ENCODE data around the gene ZNF232.
"Not testable (repeated sequence)": the region's sequence is repeated elsewhere in the genome, so short reads cannot be mapped to it uniquely, and the experiment has no call there.

ZNF232 gene

DNA sequence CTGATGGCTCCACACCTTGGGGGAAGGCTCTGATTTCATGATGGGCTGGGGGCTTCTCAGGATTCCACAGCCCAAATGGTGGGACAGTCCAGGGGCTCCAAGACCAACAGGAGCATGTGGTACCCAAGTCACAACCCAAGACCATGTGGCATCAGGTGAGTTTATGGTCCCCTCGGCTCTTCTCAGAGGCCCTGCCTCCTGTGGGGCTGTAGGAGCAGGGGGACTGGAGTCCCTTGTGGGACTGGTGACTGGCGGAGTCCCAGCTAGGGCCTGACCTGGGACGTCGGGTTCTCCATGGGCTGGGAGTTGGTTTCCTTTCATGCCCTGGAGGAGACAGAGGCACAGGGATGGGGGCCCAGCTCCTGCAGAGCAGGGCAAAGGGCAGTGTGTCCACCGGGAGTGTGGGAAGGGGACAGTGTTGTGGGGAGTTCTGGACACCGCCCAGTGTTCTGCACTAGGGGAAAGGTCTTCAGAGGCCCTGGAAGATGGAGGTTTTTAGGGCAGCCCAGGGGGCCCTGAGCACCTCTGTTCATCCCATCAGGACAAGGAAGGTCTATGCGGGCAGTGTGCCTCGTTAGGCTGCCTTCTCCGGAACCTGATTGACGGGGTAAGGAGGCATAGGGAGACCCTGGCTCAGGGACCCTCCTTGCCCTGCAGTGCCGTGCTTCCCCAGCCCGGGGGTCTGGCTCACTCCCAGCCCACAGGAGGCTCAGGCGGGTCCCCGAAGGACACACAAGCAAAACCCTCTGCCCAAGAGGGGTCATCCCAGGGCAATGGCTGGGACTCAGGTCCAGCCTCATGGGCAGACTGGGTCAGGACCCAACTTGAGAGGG is 25.1 kb upstream of the ZNF232 start:
- not testable (repeated sequence) for H3K27ac ChIP-seq (ENCODE audit: poor library complexity, severe bottlenecking); DNase-seq (ENCODE audit: low spot score); H3K4me1 ChIP-seq (ENCODE audit: insufficient read depth, poor library complexity, severe bottlenecking); H3K36me3 ChIP-seq (ENCODE audit: low read depth); H3K9me3 ChIP-seq (ENCODE audit: severe bottlenecking); H3K4me3 ChIP-seq (ENCODE audit: severe bottlenecking); ATAC-seq (ENCODE audit: low read depth); H3K27me3 ChIP-seq (ENCODE audit: insufficient read depth, poor library complexity, severe bottlenecking)

DNA sequence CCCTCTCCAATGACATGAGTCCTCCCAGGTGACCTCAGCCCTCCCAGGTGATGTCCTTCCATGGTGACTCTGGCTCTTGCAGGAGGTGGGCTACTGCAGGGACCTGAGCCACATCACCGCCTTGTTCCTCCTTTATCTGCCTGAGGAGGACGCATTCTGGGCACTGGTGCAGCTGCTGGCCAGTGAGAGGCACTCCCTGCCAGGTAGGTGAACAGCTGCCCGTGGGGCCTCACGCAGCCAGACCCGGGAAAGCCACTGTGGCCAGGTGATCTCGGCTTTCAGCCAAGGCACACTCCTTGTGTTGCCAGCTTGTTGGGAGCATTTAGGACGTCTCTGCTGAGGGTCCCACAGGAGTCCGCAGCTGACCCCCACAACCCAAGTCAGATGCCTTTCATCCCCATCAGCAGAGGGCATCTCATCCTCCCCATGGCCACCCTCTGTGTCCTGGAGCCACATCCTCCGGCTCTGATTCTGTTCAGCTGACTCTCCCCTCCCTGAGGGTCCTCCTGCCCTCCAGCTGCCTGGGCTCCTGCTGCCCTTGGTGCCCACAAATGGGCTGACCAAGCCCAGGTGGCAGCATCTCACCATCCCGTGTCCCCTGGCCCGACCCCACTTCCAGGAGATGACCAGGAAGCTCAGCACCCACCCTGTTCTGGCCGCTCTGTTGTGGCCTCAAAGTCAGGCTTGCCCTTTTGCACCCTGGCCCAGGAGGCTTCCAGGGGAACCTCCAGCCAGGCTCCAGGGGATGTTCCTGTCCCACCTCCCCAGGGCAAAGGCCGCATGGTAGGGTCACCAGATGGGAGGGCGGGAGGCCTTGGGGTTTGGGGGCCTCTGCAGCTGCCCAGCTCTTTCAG is 24.3 kb upstream of the ZNF232 start:
- H3K36me3 ChIP-seq (ENCODE audit: low read depth) = no peaks in the 10 kb centered on the region
- TF ChIP-seq CTCF (IDR thresholded peaks at IDR 0.05; ENCODE audit: poor library complexity, severe bottlenecking) = no peak
- ATAC-seq (ENCODE audit: low read depth) (no peak), DNase-seq (ENCODE audit: low spot score) (no peak)
- no peaks in the 10 kb centered on the region for H3K4me1 ChIP-seq (ENCODE audit: insufficient read depth, poor library complexity, severe bottlenecking)
- H3K27me3 ChIP-seq (ENCODE audit: insufficient read depth, poor library complexity, severe bottlenecking) = no peaks in the 10 kb centered on the region
- no peak overlapping the region for H3K4me3 ChIP-seq (ENCODE audit: severe bottlenecking)
- H3K27ac ChIP-seq (ENCODE audit: poor library complexity, severe bottlenecking) = no peak overlapping the region
- H3K9me3 ChIP-seq (ENCODE audit: severe bottlenecking) = no peaks in the 10 kb centered on the region

DNA sequence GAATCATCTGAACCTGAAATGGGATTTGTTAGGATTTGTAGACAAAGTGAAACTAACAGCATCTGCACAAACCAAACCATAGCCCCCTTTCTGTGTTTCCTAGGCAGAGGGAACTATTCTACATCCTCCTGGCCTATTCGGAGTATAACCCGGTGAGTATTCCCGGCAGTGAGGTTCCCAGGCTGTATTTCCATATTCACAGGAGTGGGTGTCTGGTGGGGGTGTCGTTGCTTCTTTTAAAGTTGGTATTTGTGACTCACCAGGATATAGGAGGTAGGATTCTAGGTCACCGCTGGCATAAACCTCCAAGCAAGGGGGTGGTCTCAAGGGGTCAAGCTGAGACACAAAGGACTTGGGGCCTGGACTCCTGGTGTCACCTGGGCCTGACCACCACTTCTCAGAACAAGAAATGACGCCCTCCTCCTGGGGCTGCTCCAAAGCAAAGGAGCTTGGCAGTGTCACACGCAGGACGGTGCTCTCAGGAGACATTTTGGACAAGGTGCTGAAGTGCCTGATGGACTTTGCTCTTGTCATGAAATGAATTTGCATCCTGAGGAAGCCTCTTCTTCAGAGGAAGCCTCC is 23.5 kb upstream of the ZNF232 start:
- H3K9me3 ChIP-seq (ENCODE audit: severe bottlenecking); H3K36me3 ChIP-seq (ENCODE audit: low read depth); H3K4me3 ChIP-seq (ENCODE audit: severe bottlenecking); DNase-seq (ENCODE audit: low spot score); ATAC-seq (ENCODE audit: low read depth); H3K27me3 ChIP-seq (ENCODE audit: insufficient read depth, poor library complexity, severe bottlenecking); H3K4me1 ChIP-seq (ENCODE audit: insufficient read depth, poor library complexity, severe bottlenecking); H3K27ac ChIP-seq (ENCODE audit: poor library complexity, severe bottlenecking): not testable (repeated sequence)

DNA sequence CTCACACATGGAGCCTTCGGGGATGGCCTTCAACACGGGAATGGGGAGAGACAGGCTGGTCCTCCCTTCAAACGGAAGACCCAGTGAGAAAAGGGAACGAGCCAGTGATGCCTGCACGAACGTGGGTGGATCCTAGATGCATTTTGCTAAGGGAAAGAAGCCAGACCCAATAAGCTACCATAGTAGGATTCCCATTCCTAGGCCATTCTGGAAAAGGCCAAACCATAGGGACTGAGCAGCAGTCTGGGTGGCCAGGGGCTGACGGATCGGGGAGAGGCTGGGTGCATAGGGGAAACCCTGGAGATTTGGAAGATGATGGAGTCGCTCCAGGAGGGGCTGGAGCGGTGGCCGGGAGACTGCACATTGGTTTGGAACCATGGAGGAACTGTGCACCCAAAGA is 22.9 kb upstream of the ZNF232 start:
- not testable (repeated sequence) for H3K27me3 ChIP-seq (ENCODE audit: insufficient read depth, poor library complexity, severe bottlenecking); H3K27ac ChIP-seq (ENCODE audit: poor library complexity, severe bottlenecking); H3K4me3 ChIP-seq (ENCODE audit: severe bottlenecking); H3K36me3 ChIP-seq (ENCODE audit: low read depth); H3K4me1 ChIP-seq (ENCODE audit: insufficient read depth, poor library complexity, severe bottlenecking); DNase-seq (ENCODE audit: low spot score); ATAC-seq (ENCODE audit: low read depth); H3K9me3 ChIP-seq (ENCODE audit: severe bottlenecking)

GRCh38 chr17:5133961-5134360 is 22.3 kb upstream of the ZNF232 start:
- H3K9me3 ChIP-seq (ENCODE audit: severe bottlenecking); H3K27me3 ChIP-seq (ENCODE audit: insufficient read depth, poor library complexity, severe bottlenecking); ATAC-seq (ENCODE audit: low read depth); H3K36me3 ChIP-seq (ENCODE audit: low read depth); H3K27ac ChIP-seq (ENCODE audit: poor library complexity, severe bottlenecking); H3K4me1 ChIP-seq (ENCODE audit: insufficient read depth, poor library complexity, severe bottlenecking); H3K4me3 ChIP-seq (ENCODE audit: severe bottlenecking); DNase-seq (ENCODE audit: low spot score): not testable (repeated sequence)

DNA sequence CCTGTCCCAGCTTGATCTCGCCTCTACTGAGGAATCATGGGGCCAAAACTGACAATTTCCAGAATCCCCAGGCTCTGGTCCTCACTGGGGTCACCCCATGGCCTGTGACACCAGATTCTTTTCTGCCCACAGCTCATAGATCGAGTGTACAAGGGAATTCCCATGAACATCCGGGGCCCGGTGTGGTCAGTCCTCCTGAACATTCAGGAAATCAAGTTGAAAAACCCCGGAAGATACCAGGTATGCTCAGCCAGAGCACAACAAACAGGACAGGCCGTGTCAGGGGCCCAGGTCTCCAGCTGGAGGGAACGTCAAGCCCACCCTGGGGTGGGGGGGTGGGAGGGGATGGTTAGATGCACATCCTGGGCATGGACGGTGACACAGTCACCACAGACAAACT is 21.6 kb upstream of the ZNF232 start:
- no peak for ATAC-seq (ENCODE audit: low read depth)
- H3K9me3 ChIP-seq (ENCODE audit: severe bottlenecking) = no peaks in the 10 kb centered on the region
- no peaks in the 10 kb centered on the region for H3K27me3 ChIP-seq (ENCODE audit: insufficient read depth, poor library complexity, severe bottlenecking)
- H3K27ac ChIP-seq (ENCODE audit: poor library complexity, severe bottlenecking) = no peak overlapping the region
- TF ChIP-seq CTCF (IDR thresholded peaks at IDR 0.05; ENCODE audit: poor library complexity, severe bottlenecking) = no peak
- H3K36me3 ChIP-seq (ENCODE audit: low read depth) = no peaks in the 10 kb centered on the region
- no peaks in the 10 kb centered on the region for H3K4me1 ChIP-seq (ENCODE audit: insufficient read depth, poor library complexity, severe bottlenecking)
- DNase-seq (ENCODE audit: low spot score) = no peak
- H3K4me3 ChIP-seq (ENCODE audit: severe bottlenecking) = no peak overlapping the region

DNA sequence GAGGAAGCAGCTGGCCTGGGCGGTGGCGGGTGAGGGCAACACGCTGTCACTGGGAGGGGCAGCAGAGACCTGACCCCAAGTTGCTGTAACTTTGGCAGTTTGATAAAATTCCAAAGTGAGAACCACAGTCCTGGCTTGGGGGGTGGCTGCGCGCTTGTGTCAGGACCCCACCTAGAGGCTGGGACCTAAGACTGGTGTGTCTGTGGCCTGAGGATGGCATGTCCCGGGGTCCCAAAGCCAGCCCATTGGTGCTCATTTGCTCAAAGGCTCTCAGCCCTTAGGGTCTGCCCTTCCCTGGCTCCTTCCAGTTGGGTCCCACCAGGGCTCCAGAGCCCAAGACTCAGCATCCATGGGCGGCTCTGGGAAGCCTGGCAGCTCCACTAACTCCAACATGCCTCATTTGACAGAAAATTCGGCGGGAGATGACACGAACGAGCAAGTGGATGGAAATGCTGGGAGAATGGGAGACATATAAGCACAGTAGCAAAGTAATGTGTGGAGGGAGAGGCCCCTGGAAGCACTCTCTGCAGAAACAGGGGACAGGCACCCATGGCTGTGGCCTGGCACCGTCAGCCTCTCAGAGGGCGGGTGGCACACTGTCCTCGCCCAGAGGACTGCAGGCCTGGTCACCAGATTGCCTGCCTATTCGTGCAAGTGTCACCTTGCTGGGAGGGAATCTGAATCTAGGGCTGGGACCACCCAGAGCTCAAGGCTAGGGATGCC is 21.0 kb upstream of the ZNF232 start:
- H3K27me3 ChIP-seq (ENCODE audit: insufficient read depth, poor library complexity, severe bottlenecking); DNase-seq (ENCODE audit: low spot score): not testable (repeated sequence)

DNA sequence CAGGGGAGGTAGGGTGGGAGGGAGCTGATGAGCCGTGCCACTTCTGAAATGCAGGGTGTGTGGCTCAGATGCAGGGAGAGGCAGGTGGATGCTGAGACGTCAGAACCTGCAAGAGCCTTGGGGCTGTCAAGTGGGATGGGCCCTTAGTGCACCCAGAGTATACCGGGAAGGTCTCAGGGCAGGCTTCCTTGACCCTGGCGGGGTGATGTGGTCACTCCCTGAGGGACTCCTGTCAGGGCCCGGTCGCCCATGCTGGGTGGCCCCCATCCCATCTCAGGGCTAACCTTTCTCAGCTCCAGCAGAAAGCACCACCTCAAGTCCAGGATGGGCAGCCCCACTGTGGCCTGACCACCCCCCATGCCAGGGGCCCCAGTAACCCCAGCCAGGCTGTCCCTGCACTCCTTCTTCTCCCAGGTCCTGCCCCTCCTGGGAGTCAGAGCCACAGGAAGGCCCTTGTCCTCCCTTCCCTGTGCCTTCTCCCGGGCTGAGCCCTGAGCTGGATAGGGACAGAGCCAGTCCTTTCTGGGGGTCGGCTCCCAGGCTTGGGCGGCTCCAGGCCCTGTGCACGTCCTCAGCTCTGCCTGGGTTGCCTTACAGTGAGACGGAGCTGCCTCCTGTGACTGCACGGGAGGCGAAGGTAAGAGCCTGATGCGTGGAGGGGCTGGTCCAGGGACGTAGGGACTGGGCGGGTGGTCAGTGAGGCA is 20.3 kb upstream of the ZNF232 start:
- peak; percentile 46 for DNase-seq (ENCODE audit: low spot score)
- H3K4me3 ChIP-seq (ENCODE audit: severe bottlenecking); H3K4me1 ChIP-seq (ENCODE audit: insufficient read depth, poor library complexity, severe bottlenecking); H3K27me3 ChIP-seq (ENCODE audit: insufficient read depth, poor library complexity, severe bottlenecking); H3K36me3 ChIP-seq (ENCODE audit: low read depth); ATAC-seq (ENCODE audit: low read depth); H3K27ac ChIP-seq (ENCODE audit: poor library complexity, severe bottlenecking); H3K9me3 ChIP-seq (ENCODE audit: severe bottlenecking): not testable (repeated sequence)

More for the DNA sequence above, 21.0 kb upstream of the ZNF232 start:
- H3K9me3 ChIP-seq (ENCODE audit: severe bottlenecking); H3K36me3 ChIP-seq (ENCODE audit: low read depth); H3K4me1 ChIP-seq (ENCODE audit: insufficient read depth, poor library complexity, severe bottlenecking); H3K4me3 ChIP-seq (ENCODE audit: severe bottlenecking); ATAC-seq (ENCODE audit: low read depth); H3K27ac ChIP-seq (ENCODE audit: poor library complexity, severe bottlenecking): not testable (repeated sequence)
